GM23248 (cell line): ENCODE results near the gene KRT31. TPM values are rescaled to one million over a fixed set of nuclear protein-coding genes. Genes with fewer than 3 reads are reported as not detected.

ENCODE experiments used
- DNase-seq: peaks from one replicate; pipeline ENCODE4 v3.0.0-alpha.2; 2015
- H2AFZ ChIP-seq: fragments of 200-600 bp; sonication (generic); 2 replicates; pipeline ENCODE4 v1.6.1; 2016; ENCODE audit warnings: antibody characterized with exemption
- H3F3A ChIP-seq: fragments of 200-600 bp; sonication (generic); 2 replicates; pipeline ENCODE4 v1.6.1; 2016; ENCODE audit warnings: mild to moderate bottlenecking, antibody characterized with exemption, mixed run types; ENCODE audit not compliant: insufficient read depth
- H3K27ac ChIP-seq: fragments of 200-600 bp; sonication (generic); 2 replicates; pipeline ENCODE4 v1.5.1; 2016; ENCODE audit warnings: mild to moderate bottlenecking
- H3K27me3 ChIP-seq: fragments of 200-600 bp; sonication (generic); replicated peaks from 2 replicates; pipeline ENCODE4 v1.6.1; 2016; ENCODE audit warnings: mild to moderate bottlenecking; ENCODE audit not compliant: insufficient read depth
- H3K36me3 ChIP-seq: fragments of 200-600 bp; sonication (generic); 2 replicates; pipeline ENCODE4 v1.6.1; 2016; ENCODE audit warnings: low read depth, mild to moderate bottlenecking
- H3K4me1 ChIP-seq: fragments of 200-600 bp; sonication (generic); 2 replicates; pipeline ENCODE4 v1.6.1; 2016; ENCODE audit warnings: mild to moderate bottlenecking; ENCODE audit not compliant: insufficient read depth
- H3K4me2 ChIP-seq: fragments of 200-600 bp; sonication (generic); one replicate; pipeline ENCODE4 v1.6.1; 2016; ENCODE audit warnings: mild to moderate bottlenecking; ENCODE audit not compliant: unreplicated experiment
- H3K4me3 ChIP-seq: fragments of 200-600 bp; sonication (generic); 2 replicates; pipeline ENCODE4 v1.5.1; 2016; ENCODE audit warnings: mild to moderate bottlenecking
- H3K79me2 ChIP-seq: fragments of 200-600 bp; sonication (generic); 2 replicates; pipeline ENCODE4 v1.6.1; 2016; ENCODE audit warnings: mild to moderate bottlenecking; ENCODE audit not compliant: insufficient read depth
- H3K9ac ChIP-seq: fragments of 200-600 bp; sonication (generic); 2 replicates; pipeline ENCODE4 v1.6.1; 2016; ENCODE audit warnings: mild to moderate bottlenecking
- H3K9me2 ChIP-seq: fragments of 200-600 bp; sonication (generic); 2 replicates; pipeline ENCODE4 v1.6.1; 2016; ENCODE audit warnings: mixed run types, mild to moderate bottlenecking, moderate library complexity; ENCODE audit not compliant: insufficient read depth
- H3K9me3 ChIP-seq: fragments of 200-600 bp; sonication (generic); one replicate; pipeline ENCODE4 v1.6.1; 2017; ENCODE audit warnings: low read depth
- H4K20me1 ChIP-seq: fragments of 200-600 bp; sonication (generic); 2 replicates; pipeline ENCODE4 v1.6.0; 2016; ENCODE audit not compliant: insufficient read depth
- EZH2 ChIP-seq: fragments of 200-600 bp; sonication (generic); IDR thresholded peaks from 2 replicates; pipeline ENCODE4 v1.6.1; 2018; ENCODE audit warnings: antibody characterized with exemption, mild to moderate bottlenecking; ENCODE audit not compliant: insufficient read depth, poor library complexity, severe bottlenecking
- EZH2phosphoT487 ChIP-seq: fragments of 200-600 bp; sonication (generic); IDR thresholded peaks from 2 replicates; pipeline ENCODE4 v1.6.1; 2018; ENCODE audit warnings: antibody characterized with exemption, moderate library complexity, mild to moderate bottlenecking, low read depth; ENCODE audit not compliant: insufficient read depth
- WGBS, 2 experiments: methylation state at CpG; one replicate each; pipeline ENCODE4 v1.1.6; 2015 to 2017; ENCODE audit warnings: low lambda C conversion rate in 2 of 2, low coverage in 1 of 2; ENCODE audit errors: missing lambda C conversion rate in 2 of 2; 5-methylcytosine and 5-hydroxymethylcytosine counted together
- in situ Hi-C: fragments of 300-500 bp; cut with MboI; formaldehyde crosslinking; loops from 2 replicates; pipeline ENCODE4 v1.15.0; 2020
- polyA plus RNA-seq: library from polyadenylated mRNA; unstranded; fragments of >200 nt; fragmentation: Nextera tagmentation; extraction: Ambion mirVana; gene quantifications from 2 replicates; pipeline ENCODE4 v1.2.1, GENCODE V29; 2016
- total RNA-seq: library from RNA; depleted of rRNA; stranded (reverse); fragments of >200 nt; shearing (Covaris generic); gene quantifications from 2 replicates; pipeline ENCODE4 v1.2.3, GENCODE V29; 2014; rRNA removed

The KRT31 gene
- not detected in 2 replicates for total RNA-seq
- polyA plus RNA-seq, result not detected in 2 replicates

DNA sequence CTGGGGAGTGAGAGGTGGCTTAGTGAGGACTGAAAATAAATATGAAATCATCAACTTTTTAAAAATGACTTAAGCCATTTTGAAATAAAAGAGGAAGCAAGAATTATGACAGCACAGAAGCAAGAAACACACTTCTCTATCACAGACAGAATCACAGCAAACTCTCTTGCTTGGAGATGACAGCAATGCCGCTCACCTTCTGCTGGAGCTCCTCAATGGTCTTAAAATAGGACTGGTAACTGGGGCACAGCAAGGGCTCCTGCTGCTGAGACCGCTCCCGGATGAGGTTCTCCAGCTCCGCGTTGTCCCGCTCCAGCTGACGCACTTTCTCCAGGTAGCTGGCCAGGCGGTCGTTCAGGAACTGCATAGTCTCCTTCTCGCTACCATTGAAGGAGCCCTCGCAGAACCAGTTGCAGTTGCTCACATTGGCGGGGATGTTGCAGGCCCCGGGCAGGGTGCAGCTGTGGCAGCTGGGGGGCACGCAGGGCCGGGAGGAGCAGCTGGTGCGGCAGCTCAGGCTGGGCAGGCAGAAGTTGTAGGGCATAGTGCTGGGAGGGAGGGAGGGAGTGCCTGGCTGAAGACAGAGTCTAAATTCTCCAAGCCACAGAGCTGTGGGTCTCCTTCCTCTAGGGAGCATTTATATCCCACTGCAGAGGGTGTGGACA, at the start of gene KRT31:
KRT31 (minus strand) TSS at position 613 of the 665 bp plus-strand sequence; CDS start at position 544, 69 bp downstream.
- WGBS, 2 experiments, result 86 to 94% methylated on average over 16 of the region's 16 CpGs
- Histone ChIP-seq H3F3A (0 out of 2 replicates have a peak, but pooled peaks cover under 1% of the 10 kb centered on the region), H2AFZ (no peak within 1 kb of the TSS), H3K27ac (no peak within 1 kb of the TSS), H3K4me1 (peaks cover 14% of the 10 kb centered on the region), H3K4me2 (no peak within 1 kb of the TSS), H3K79me2 (no peaks in the 10 kb centered on the region), H3K9ac (no peak within 1 kb of the TSS), H4K20me1 (no peaks in the 10 kb centered on the region), H3K27me3 (no peaks in the 10 kb centered on the region), H3K9me2 (no peaks in the 10 kb centered on the region), H3K36me3 (no peaks in the 10 kb centered on the region), H3K4me3 (no peak within 1 kb of the TSS), H3K9me3 (no peaks in the 10 kb centered on the region)
- TF ChIP-seq EZH2 (no peak), EZH2phosphoT487 (no peak)
- in situ Hi-C loops, result no loop called here
- no peak for DNase-seq

DNA sequence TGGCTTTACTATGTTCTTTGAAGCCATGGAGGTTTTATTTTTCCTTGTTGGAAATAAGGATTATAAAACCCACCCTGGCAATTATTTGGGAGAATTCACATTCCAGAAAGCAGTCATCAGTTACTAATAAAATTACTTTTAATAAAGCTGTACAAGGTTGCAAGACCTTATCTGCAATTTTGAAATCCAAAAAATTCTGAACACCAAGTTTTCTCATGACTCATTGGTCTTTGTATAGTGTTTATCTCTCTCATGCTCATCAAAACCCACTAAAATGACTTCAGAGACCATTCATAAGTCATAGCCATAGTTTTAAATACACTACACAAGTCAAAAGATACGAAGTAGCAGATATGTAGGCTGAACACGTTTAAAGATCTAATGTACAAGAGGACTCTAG, 49.4 kb upstream of the KRT31 start:
- peaks cover 35% of the 10 kb centered on the region for H3F3A ChIP-seq
- H3K9me2 ChIP-seq, result no peaks in the 10 kb centered on the region
- no peaks in the 10 kb centered on the region for H3K79me2 ChIP-seq
- H3K4me1 ChIP-seq, result peaks cover 32% of the 10 kb centered on the region
- no peaks in the 10 kb centered on the region for H3K36me3 ChIP-seq
- no peaks in the 10 kb centered on the region for H4K20me1 ChIP-seq
- no peak overlapping the region for H3K4me3 ChIP-seq
- H3K27me3 ChIP-seq, result no peaks in the 10 kb centered on the region
- H3K4me2 ChIP-seq, result peak overlapping the region; percentile 59
- H3K27ac ChIP-seq, result 0 out of 2 replicates have a peak overlapping the region, but pooled peaks have one; percentile 14
- H2AFZ ChIP-seq, result no peak overlapping the region
- in situ Hi-C loops, result no loop called here
- TF ChIP-seq EZH2phosphoT487 (no peak), EZH2 (no peak)
- WGBS, 2 experiments, result 3% methylated on average over 2 of the region's 2 CpGs
- no peaks in the 10 kb centered on the region for H3K9me3 ChIP-seq
- peak; percentile 76 for DNase-seq
- H3K9ac ChIP-seq, result no peak overlapping the region

DNA sequence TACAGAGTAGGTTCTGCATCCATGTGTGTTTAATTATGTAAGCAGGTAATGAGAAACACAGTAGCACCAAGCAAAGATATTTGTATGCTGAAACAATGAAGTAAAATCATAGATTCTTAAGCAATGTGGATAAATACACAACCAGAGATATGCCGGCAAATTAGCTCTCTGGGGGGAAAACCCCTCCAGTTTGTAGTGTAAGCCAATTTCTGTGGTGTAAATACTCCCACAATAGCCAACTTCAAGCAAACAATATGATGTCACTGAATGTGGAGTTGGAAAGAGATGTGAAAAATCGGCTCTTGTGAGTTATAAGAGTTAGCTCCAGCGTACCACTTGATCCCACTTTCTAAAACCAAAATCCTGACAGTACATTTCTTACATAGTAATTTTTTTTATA, 47.2 kb upstream of the KRT31 start:
- Histone ChIP-seq H3K9me2 (no peaks in the 10 kb centered on the region), H3K9ac (no peak overlapping the region), H3K79me2 (no peaks in the 10 kb centered on the region), H4K20me1 (no peaks in the 10 kb centered on the region), H3K36me3 (no peaks in the 10 kb centered on the region), H3K4me1 (peaks cover 32% of the 10 kb centered on the region), H3K4me3 (no peak overlapping the region), H3K27ac (no peak overlapping the region), H3K9me3 (no peaks in the 10 kb centered on the region), H3F3A (peaks cover 35% of the 10 kb centered on the region), H3K4me2 (no peak overlapping the region), H3K27me3 (peaks cover 4% of the 10 kb centered on the region; the same call in 1 of the 2 replicates), H2AFZ (no peak overlapping the region)
- 50 to 57% methylated on average over 3 of the region's 3 CpGs for WGBS, 2 experiments
- no peak for DNase-seq
- TF ChIP-seq EZH2 (no peak), EZH2phosphoT487 (no peak)
- in situ Hi-C loops, result no loop called here

DNA sequence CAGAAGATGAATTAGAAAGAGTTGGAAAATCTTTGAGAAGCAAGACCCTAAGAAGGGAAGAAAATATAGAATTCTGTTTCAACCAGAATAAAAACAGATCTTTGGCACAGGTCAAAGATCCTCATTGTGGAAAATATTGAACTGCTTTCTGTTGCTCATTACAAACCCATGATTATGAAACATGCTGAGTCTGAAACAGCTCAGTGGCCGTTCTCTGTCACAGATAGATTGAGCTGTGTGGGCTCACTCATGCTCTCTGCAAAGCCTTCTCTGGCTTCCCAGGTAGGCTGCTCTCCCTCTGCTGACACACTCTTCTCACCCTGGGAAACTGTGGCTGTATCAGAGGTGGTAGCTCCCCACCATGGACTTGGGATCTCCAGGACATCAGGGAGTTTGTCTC, 46.8 kb upstream of the KRT31 start:
- Histone ChIP-seq H3K79me2 (no peaks in the 10 kb centered on the region), H3K4me2 (no peak overlapping the region), H3F3A (peaks cover 35% of the 10 kb centered on the region), H3K27me3 (peaks cover 7% of the 10 kb centered on the region; the same call in 1 of the 2 replicates), H3K9ac (no peak overlapping the region), H3K9me2 (no peaks in the 10 kb centered on the region), H2AFZ (no peak overlapping the region), H3K4me1 (peaks cover 32% of the 10 kb centered on the region), H4K20me1 (no peaks in the 10 kb centered on the region), H3K27ac (no peak overlapping the region), H3K4me3 (no peak overlapping the region), H3K36me3 (no peaks in the 10 kb centered on the region), H3K9me3 (no peaks in the 10 kb centered on the region)
- peak; percentile 71 for DNase-seq
- TF ChIP-seq EZH2phosphoT487 (no peak), EZH2 (no peak)
- WGBS, 2 experiments, result 25 to 29% methylated on average over 1 of the region's 1 CpG
- in situ Hi-C loops, result no loop called here
